DOHH2 (cell line): ENCODE results near the gene LMNB1.

Source experiments
- H3F3A ChIP-seq: fragments of 200-600 bp; sonication (generic), shearing (Covaris generic); 2 replicates; pipeline ENCODE4 v1.6.0; 2016; ENCODE audit warnings: antibody characterized with exemption, mild to moderate bottlenecking; ENCODE audit not compliant: control insufficient read depth, insufficient read depth
- H3K27ac ChIP-seq: fragments of 200-600 bp; sonication (generic); 2 replicates; pipeline ENCODE4 v1.5.1; 2014; ENCODE audit warnings: low read depth, mild to moderate bottlenecking, low read length, moderate library complexity
- H3K27me3 ChIP-seq: fragments of 200-600 bp; sonication (generic); 2 replicates; pipeline ENCODE4 v1.6.1; 2014; ENCODE audit warnings: mild to moderate bottlenecking, low read length, mixed read lengths; ENCODE audit not compliant: control insufficient read depth
- H3K36me3 ChIP-seq: fragments of 200-600 bp; sonication (generic); 2 replicates; pipeline ENCODE4 v1.6.1; 2014; ENCODE audit warnings: mild to moderate bottlenecking, low read length, moderate library complexity, mixed read lengths; ENCODE audit not compliant: control insufficient read depth
- H3K4me1 ChIP-seq: fragments of 200-600 bp; sonication (generic); 2 replicates; pipeline ENCODE4 v1.6.1; 2014; ENCODE audit warnings: mild to moderate bottlenecking, low read length, mixed read lengths; ENCODE audit not compliant: control insufficient read depth
- H3K4me2 ChIP-seq: fragments of 200-600 bp; sonication (generic); 2 replicates; pipeline ENCODE4 v1.6.0; 2014; ENCODE audit warnings: mild to moderate bottlenecking, low read length, moderate library complexity
- H3K4me3 ChIP-seq: fragments of 200-600 bp; sonication (generic); 2 replicates; pipeline ENCODE4 v1.5.1; 2014; ENCODE audit warnings: mild to moderate bottlenecking, low read length, mixed read lengths
- H3K79me2 ChIP-seq: fragments of 200-600 bp; sonication (generic); 2 replicates; pipeline ENCODE4 v1.6.1; 2014; ENCODE audit warnings: mild to moderate bottlenecking, low read length, mixed read lengths; ENCODE audit not compliant: control insufficient read depth
- H3K9me2 ChIP-seq: fragments of 200-600 bp; sonication (generic); replicated peaks from 2 replicates; pipeline ENCODE4 v1.6.1; 2014; ENCODE audit warnings: mild to moderate bottlenecking, low read length, mixed read lengths; ENCODE audit not compliant: control insufficient read depth
- H3K9me3 ChIP-seq: fragments of 200-600 bp; sonication (generic); 2 replicates; pipeline ENCODE4 v1.6.1; 2014; ENCODE audit warnings: antibody characterized with exemption, low read length, mixed read lengths; ENCODE audit not compliant: control insufficient read depth, insufficient read depth
- H4K20me1 ChIP-seq: fragments of 200-600 bp; sonication (generic); 2 replicates; pipeline ENCODE4 v1.6.0; 2014; ENCODE audit warnings: low read depth, mild to moderate bottlenecking, antibody characterized with exemption, low read length, moderate library complexity; ENCODE audit not compliant: control insufficient read depth, insufficient read depth
- CTCF ChIP-seq: fragments of 200-600 bp; sonication (generic); IDR thresholded peaks from one replicate; pipeline ENCODE4 v1.5.1; 2014; ENCODE audit warnings: antibody characterized with exemption, mild to moderate bottlenecking, low read depth, low read length; ENCODE audit not compliant: poor library complexity, severe bottlenecking
- EZH2phosphoT487 ChIP-seq: fragments of 200-600 bp; sonication (generic); IDR thresholded peaks from 2 replicates; pipeline ENCODE4 v1.6.1; 2017; ENCODE audit warnings: borderline replicate concordance, mild to moderate bottlenecking, antibody characterized with exemption, low read length, moderate library complexity, mixed read lengths

LMNB1 gene

GRCh38 chr5:126858441-126858840 lies 81.5 kb downstream of the LMNB1 start:
- no peaks in the 10 kb centered on the region for H3K79me2 ChIP-seq
- no peaks in the 10 kb centered on the region for H3K27me3 ChIP-seq
- no peaks in the 10 kb centered on the region for H3F3A ChIP-seq
- no peak overlapping the region for H3K4me2 ChIP-seq
- H3K27ac ChIP-seq, result no peak overlapping the region
- no peaks in the 10 kb centered on the region for H3K9me3 ChIP-seq
- H3K4me1 ChIP-seq, result peaks cover 11% of the 10 kb centered on the region
- no peak overlapping the region for H3K4me3 ChIP-seq
- peaks cover 10% of the 10 kb centered on the region; the same call in 1 of the 2 replicates for H3K36me3 ChIP-seq
- H4K20me1 ChIP-seq, result no peaks in the 10 kb centered on the region; the same call in 1 of the 2 replicates
- TF ChIP-seq CTCF (no peak), EZH2phosphoT487 (no peak)
- no peaks in the 10 kb centered on the region for H3K9me2 ChIP-seq

- H3K4me3 ChIP-seq, result no peak overlapping the region
- H3K27ac ChIP-seq, result no peak overlapping the region
- peaks cover 16% of the 10 kb centered on the region for H3K4me1 ChIP-seq
- H3K36me3 ChIP-seq, result peaks cover 8% of the 10 kb centered on the region; the same call in 1 of the 2 replicates
- 0 out of 2 replicates have a peak, but pooled peaks cover 2% of the 10 kb centered on the region for H3F3A ChIP-seq
- H3K79me2 ChIP-seq, result no peaks in the 10 kb centered on the region
- H3K9me2 ChIP-seq, result no peaks in the 10 kb centered on the region
- no peaks in the 10 kb centered on the region for H3K9me3 ChIP-seq
- no peak overlapping the region for H3K4me2 ChIP-seq
- TF ChIP-seq CTCF (no peak), EZH2phosphoT487 (no peak)
- no peaks in the 10 kb centered on the region for H3K27me3 ChIP-seq
- H4K20me1 ChIP-seq, result no peaks in the 10 kb centered on the region; the same call in 1 of the 2 replicates
Measured at GRCh38 chr5:126863402-126863801, 86.5 kb downstream of the LMNB1 start.

GRCh38 chr5:126864042-126864688 lies 87.2 kb downstream of the LMNB1 start:
- H3K9me3 ChIP-seq, result no peaks in the 10 kb centered on the region
- H3K36me3 ChIP-seq, result peaks cover 3% of the 10 kb centered on the region; the same call in 1 of the 2 replicates
- no peak overlapping the region for H3K4me2 ChIP-seq
- H3F3A ChIP-seq, result 0 out of 2 replicates have a peak, but pooled peaks cover 2% of the 10 kb centered on the region
- H3K4me1 ChIP-seq, result peaks cover 24% of the 10 kb centered on the region
- H3K4me3 ChIP-seq, result no peak overlapping the region
- H3K27me3 ChIP-seq, result no peaks in the 10 kb centered on the region
- no peaks in the 10 kb centered on the region; the same call in 1 of the 2 replicates for H4K20me1 ChIP-seq
- no peaks in the 10 kb centered on the region for H3K9me2 ChIP-seq
- H3K27ac ChIP-seq, result no peak overlapping the region
- no peak for TF ChIP-seq EZH2phosphoT487
- TF ChIP-seq CTCF, result no peak
- no peaks in the 10 kb centered on the region for H3K79me2 ChIP-seq
